SU-DHL-6 (cell line): ENCODE measurements around the gene NUP85.

ENCODE experiments used
- H2AFZ ChIP-seq: fragments of 200-600 bp; sonication (generic); 2 replicates; pipeline ENCODE4 v1.6.1; 2014; ENCODE audit warnings: low read depth, mild to moderate bottlenecking, moderate library complexity, mixed read lengths, antibody characterized with exemption, low read length; ENCODE audit not compliant: severe bottlenecking
- H3F3A ChIP-seq: fragments of 200-600 bp; shearing (Covaris generic); 2 replicates; pipeline ENCODE4 v1.6.0; 2016; ENCODE audit warnings: antibody characterized with exemption, mild to moderate bottlenecking; ENCODE audit not compliant: insufficient read depth
- H3K27ac ChIP-seq: fragments of 200-600 bp; sonication (generic); 2 replicates; pipeline ENCODE4 v1.5.1; 2016; ENCODE audit warnings: low read depth, mild to moderate bottlenecking, low read length, moderate library complexity, mixed read lengths
- H3K27me3 ChIP-seq: fragments of 200-600 bp; sonication (generic), shearing (Covaris generic); 2 replicates; pipeline ENCODE4 v1.6.0; 2014; ENCODE audit warnings: mild to moderate bottlenecking, low read length
- H3K36me3 ChIP-seq: fragments of 200-600 bp; sonication (generic); 2 replicates; pipeline ENCODE4 v1.6.1; 2014; ENCODE audit warnings: mild to moderate bottlenecking, low read length, mixed read lengths
- H3K4me2 ChIP-seq: fragments of 300-600, 200-600 bp; shearing (Covaris generic), sonication (generic); 2 replicates; pipeline ENCODE4 v1.6.0; 2014; ENCODE audit warnings: low read length, low read depth, mild to moderate bottlenecking; ENCODE audit not compliant: poor library complexity, severe bottlenecking
- H3K4me3 ChIP-seq: fragments of 200-600 bp; sonication (generic); 2 replicates; pipeline ENCODE4 v1.5.1; 2014; ENCODE audit warnings: antibody characterized with exemption, low read length, mild to moderate bottlenecking, mixed read lengths; ENCODE audit not compliant: insufficient read depth, poor library complexity, severe bottlenecking
- H3K79me2 ChIP-seq: fragments of 200-600 bp; sonication (generic); 2 replicates; pipeline ENCODE4 v1.6.1; 2014; ENCODE audit warnings: mild to moderate bottlenecking, low read length, moderate library complexity; ENCODE audit not compliant: insufficient read depth
- H3K9ac ChIP-seq: fragments of 200-600 bp; sonication (generic); 2 replicates; pipeline ENCODE4 v1.7.0; 2014; ENCODE audit warnings: mild to moderate bottlenecking, low read length
- H3K9me2 ChIP-seq: fragments of 200-600 bp; sonication (generic); replicated peaks from 2 replicates; pipeline ENCODE4 v1.6.1; 2014; ENCODE audit warnings: low read length; ENCODE audit not compliant: insufficient read depth
- H3K9me3 ChIP-seq: fragments of 200-600 bp; sonication (generic); 2 replicates; pipeline ENCODE4 v1.6.1; 2014; ENCODE audit warnings: low read length, mixed read lengths; ENCODE audit not compliant: insufficient read depth
- H4K20me1 ChIP-seq: fragments of 200-600 bp; sonication (generic); 2 replicates; pipeline ENCODE4 v1.6.1; 2014; ENCODE audit warnings: low read depth, mild to moderate bottlenecking, antibody characterized with exemption, low read length, moderate library complexity, mixed read lengths
- EZH2phosphoT487 ChIP-seq: fragments of 200-600 bp; sonication (generic), shearing (Covaris generic); conservative IDR thresholded peaks from 2 replicates; pipeline ENCODE4 v1.6.1; 2018; ENCODE audit warnings: mild to moderate bottlenecking, antibody characterized with exemption, low read length, moderate library complexity, mixed read lengths
- TF ChIP-seq, protein P1 (sequence below): fragments of 200-600 bp; sonication (generic); IDR thresholded peaks from one replicate; pipeline ENCODE4 v1.5.1; 2017; ENCODE audit warnings: antibody characterized with exemption, mild to moderate bottlenecking, low read length, moderate library complexity; ENCODE audit not compliant: insufficient read depth, poor library complexity, severe bottlenecking

The NUP85 gene

GRCh38 chr17:75241502-75241901 lies 36.0 kb downstream of the NUP85 start:
- Histone ChIP-seq H3K9me2 (no peaks in the 10 kb centered on the region), H3K27me3 (no peaks in the 10 kb centered on the region), H3K4me3 (no peak overlapping the region), H3K36me3 (no peaks in the 10 kb centered on the region), H4K20me1 (no peaks in the 10 kb centered on the region), H3K4me2 (no peak overlapping the region), H3K9ac (no peak overlapping the region), H3F3A (peaks cover 6% of the 10 kb centered on the region; the same call in 1 of the 2 replicates), H3K79me2 (no peaks in the 10 kb centered on the region), H3K9me3 (no peaks in the 10 kb centered on the region), H3K27ac (no peak overlapping the region), H2AFZ (no peak overlapping the region)
- TF ChIP-seq, protein P1, sequence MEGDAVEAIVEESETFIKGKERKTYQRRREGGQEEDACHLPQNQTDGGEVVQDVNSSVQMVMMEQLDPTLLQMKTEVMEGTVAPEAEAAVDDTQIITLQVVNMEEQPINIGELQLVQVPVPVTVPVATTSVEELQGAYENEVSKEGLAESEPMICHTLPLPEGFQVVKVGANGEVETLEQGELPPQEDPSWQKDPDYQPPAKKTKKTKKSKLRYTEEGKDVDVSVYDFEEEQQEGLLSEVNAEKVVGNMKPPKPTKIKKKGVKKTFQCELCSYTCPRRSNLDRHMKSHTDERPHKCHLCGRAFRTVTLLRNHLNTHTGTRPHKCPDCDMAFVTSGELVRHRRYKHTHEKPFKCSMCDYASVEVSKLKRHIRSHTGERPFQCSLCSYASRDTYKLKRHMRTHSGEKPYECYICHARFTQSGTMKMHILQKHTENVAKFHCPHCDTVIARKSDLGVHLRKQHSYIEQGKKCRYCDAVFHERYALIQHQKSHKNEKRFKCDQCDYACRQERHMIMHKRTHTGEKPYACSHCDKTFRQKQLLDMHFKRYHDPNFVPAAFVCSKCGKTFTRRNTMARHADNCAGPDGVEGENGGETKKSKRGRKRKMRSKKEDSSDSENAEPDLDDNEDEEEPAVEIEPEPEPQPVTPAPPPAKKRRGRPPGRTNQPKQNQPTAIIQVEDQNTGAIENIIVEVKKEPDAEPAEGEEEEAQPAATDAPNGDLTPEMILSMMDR, result no peak
- no peak for TF ChIP-seq EZH2phosphoT487

DNA sequence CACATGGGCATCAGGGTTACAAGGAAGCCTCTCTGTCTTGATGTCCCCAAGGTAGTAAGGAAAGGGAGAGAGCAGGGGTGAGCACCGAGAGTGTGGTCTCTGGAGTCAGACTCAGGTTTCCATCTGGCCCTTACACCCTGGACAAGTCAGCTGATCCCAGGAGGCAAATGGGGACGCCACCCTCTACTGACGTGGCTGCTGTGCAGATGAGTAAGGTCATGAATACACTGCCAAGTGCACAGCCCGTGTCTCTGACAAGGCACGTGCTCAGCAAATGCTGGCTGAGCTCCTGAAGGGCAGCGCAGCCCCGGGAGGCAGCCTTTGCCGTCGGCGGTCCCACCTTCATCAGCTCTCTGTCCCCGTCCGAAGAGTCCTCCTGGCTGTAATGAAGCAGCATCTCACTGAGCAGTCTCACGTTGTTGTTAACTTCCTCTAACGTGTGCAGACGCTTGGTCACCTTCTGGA lies 36.5 kb downstream of the NUP85 start:
- H2AFZ ChIP-seq, result no peak overlapping the region
- no peaks in the 10 kb centered on the region for H3K27me3 ChIP-seq
- no peaks in the 10 kb centered on the region for H3K9me2 ChIP-seq
- H3F3A ChIP-seq, result peaks cover 6% of the 10 kb centered on the region; the same call in 1 of the 2 replicates
- no peak overlapping the region for H3K4me3 ChIP-seq
- H3K4me2 ChIP-seq, result no peak overlapping the region
- no peaks in the 10 kb centered on the region for H4K20me1 ChIP-seq
- H3K79me2 ChIP-seq, result 0 out of 2 replicates have a peak, but pooled peaks cover 4% of the 10 kb centered on the region
- H3K27ac ChIP-seq, result no peak overlapping the region
- no peaks in the 10 kb centered on the region for H3K36me3 ChIP-seq
- no peaks in the 10 kb centered on the region for H3K9me3 ChIP-seq
- H3K9ac ChIP-seq, result no peak overlapping the region
- TF ChIP-seq EZH2phosphoT487, result no peak
- TF ChIP-seq, protein P1, result no peak

DNA sequence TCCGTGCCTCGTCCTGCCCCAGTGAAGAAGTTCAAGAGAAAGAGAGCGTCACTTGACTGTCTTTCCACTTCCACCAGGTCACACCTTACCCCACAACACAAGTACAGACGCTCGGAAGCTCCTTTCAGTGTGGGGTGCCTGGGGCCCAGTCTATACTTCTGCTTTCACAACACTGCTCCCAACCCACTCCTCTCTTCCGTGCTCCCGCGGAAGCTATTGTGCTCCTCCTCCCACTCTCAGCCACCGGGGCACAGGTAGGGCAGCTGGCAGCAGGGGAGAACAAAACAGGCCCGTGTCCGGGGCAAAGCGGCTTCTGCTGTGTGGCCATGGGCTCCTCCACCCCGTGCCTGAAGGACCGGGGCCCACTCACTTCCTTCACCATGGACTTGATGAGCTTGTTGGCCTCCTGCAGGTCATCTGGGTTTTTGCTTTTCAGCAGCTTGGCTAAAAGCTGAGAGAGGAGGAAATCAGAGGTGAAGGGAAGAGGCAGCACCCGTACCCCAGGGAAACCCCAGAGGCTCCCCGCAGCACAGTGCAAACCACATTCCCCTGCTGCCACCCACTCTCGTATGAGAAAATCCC lies 37.1 kb downstream of the NUP85 start:
- no peaks in the 10 kb centered on the region for H3K9me3 ChIP-seq
- H4K20me1 ChIP-seq, result no peaks in the 10 kb centered on the region
- H3K27ac ChIP-seq, result no peak overlapping the region
- no peak overlapping the region for H3K9ac ChIP-seq
- H3K4me2 ChIP-seq, result no peak overlapping the region
- H3K36me3 ChIP-seq, result no peaks in the 10 kb centered on the region
- no peak for TF ChIP-seq EZH2phosphoT487
- TF ChIP-seq, protein P1, result no peak
- H2AFZ ChIP-seq, result no peak overlapping the region
- no peak overlapping the region for H3K4me3 ChIP-seq
- no peaks in the 10 kb centered on the region for H3K9me2 ChIP-seq
- H3F3A ChIP-seq, result peaks cover 6% of the 10 kb centered on the region; the same call in 1 of the 2 replicates
- peaks cover 6% of the 10 kb centered on the region for H3K79me2 ChIP-seq
- no peaks in the 10 kb centered on the region for H3K27me3 ChIP-seq
